CD1c-positive myeloid dendritic cell (primary cell): Measurements from ENCODE around the gene MVD.

Experiments
- DNase-seq: peaks from one replicate; pipeline ENCODE4 v3.0.0-alpha.2; 2016; ENCODE audit errors: extremely low spot score

MVD gene

DNA sequence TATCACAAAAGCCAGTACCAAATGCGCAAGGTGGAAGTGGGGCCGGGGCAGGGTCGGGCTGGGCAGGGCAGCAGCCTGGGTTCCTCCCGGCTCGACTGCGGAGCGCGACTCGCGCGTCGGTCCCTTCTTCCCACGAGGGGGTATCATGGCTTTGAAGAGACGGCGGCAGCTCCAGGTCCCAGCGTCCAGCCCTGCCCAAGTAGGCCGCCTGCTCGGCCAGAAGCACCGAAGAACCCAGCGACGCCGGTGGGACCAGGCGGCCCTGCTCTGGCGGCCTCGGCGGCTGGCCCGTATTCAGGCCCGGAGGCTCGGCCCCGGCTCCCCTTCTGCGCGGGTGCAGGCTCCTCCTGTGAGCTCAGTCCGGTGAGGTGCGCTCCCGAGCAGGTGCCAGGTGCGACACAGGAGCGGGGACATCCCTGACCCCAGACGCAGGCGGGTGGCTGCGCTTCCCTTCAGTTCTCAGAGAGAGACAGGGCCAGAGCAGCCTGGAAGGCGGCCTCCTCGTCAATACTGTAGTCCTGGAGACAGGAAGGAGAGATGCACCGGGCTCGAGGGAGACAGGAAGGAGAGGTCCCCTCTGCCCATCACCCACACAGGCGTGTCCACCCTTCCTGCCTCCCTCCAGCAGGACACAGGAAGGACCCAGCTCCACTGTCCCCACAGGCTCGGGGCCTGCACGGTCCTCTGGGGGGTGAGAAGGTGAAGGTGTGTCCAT is 34.4 kb upstream of the MVD start:
- DNase-seq: no peak

DNA sequence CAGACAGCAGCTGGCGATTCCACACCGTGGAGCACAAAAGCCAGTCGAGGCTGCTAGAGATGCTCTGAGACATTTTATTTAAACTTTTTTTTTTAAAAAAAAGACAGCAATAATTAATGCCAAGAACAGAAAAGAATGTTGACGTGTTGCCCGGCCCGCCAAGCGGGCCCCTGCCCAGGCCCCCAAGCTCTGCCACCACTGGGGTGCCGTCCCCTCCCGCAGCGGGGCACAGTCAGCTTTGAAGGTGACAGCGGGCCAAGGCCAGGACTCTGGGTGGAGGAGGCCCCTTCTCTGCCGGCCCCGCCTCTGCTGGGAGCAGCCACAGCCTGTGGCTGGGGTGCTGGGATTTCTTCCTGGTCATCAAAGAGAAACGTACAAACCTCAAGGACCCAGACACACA is 33.5 kb upstream of the MVD start:
- DNase-seq: no peak

DNA sequence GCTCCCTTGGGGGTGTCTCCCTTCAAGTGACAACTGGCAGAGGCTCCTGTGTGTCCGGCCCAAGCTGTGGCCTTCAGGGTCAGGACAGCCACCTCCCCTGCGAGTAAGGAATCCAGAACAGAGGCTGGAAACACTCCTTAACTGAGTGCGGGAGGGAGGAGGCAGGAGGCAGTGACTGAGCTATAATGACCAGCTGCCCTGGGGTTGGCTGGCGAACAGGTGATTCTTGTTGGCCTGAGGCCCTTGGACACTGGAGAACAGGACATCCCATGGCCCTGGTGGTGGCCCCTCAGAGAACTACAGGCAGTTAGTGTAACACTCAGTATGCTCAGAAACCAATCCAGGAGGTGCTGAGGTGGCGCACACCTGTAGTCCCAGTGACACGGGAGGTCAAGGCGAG is 32.9 kb upstream of the MVD start:
- no peak for DNase-seq

DNA sequence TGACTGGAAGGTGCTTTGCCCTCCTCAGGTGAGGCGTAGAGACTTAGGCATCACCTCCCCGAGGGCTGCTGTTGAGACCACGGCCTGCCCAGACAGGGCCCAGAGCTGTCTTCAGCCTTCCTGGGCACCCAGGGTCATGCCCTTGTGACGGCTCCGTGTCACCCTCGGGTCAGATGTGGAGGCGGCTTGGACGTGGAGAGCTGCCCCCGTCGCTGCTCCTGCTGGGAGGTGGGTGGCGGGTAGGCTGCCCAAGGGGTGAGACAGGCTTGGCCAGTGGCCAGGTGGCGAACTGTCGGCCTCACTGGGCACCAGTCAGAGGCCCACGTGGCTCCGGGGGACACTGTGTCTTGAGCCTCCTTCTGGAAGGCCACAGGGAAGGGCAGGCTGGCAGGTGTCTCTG is 32.3 kb upstream of the MVD start:
- peak; percentile 60 for DNase-seq

DNA sequence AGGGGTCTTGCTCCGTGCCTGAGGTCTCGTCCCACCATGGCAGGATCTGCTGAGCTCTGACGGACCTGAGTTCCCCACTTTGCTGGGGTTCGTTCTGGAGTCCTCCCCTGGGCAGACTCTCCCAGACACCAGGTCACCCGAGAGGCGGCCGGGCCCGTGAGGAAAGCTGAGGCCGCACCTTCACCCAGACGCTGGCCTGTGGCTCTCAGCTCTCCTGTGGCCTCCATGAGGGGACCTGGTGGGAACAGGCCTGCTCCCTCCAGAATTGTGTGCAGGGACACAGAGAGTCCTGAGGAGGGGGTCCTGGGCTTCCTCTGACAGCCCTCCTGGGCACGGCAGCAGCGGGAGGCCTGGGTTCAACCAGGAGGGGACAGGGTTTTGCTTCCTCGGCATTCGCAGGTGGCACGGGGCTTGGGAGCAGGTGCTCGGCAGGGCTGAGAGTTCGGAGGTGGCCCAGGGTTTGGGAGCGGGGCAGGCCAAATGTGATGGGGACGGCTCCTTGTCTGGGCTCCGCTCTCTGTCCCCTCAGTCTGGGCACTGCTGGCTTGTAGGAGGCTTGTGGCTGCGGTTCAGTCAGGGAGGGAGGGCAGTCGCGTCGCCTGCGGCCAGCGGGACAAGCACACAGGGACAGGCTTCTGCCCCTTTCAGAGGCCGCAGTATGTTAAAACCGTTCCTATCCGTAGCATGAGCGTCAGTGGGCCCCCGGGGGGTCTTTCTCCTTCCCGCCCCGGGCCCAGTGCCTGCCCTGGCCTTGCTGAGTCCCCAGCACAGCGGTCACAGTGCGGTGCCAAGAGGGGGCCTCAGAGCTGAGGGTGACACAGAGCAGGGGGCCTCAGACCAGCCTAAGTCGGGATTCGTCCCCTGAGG is 31.6 kb upstream of the MVD start:
- no peak for DNase-seq

DNA sequence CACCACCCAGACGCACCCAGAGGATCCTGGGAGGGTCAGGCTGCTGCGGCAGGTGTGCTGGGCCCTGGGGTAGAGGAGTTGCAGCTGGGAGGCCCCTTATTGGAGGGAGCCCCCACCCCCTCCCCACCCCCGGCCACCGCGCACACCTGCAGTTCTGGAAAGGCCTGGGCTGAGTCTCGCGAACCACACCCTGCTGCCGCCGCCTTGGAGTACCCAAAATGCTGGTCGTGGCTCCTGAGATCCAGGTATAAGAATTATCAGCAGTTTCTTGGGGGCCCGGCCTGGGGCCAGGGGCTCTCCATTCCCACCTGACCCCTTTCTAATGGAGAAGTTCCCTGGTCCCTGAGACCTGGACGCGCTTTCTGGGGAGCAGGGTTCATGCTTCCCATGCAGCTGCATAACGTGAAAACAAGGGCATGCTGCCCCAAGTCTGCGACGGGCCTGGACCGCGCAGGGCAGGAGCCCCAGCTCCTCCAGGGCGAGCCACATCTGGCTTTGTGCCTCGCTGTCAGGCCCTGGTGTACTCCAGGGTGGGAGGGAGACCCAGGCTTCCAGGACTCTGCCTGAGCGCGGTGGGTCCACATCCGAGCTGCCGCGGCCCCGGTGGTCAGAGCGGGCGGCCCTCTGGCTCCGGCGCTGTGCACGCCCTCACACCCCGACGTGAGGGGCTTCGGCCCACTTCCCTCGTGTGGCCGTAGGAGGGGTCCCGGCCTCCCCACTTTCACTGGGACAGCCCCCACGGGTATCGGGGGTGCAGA is 30.7 kb upstream of the MVD start:
- DNase-seq: no peak

DNA sequence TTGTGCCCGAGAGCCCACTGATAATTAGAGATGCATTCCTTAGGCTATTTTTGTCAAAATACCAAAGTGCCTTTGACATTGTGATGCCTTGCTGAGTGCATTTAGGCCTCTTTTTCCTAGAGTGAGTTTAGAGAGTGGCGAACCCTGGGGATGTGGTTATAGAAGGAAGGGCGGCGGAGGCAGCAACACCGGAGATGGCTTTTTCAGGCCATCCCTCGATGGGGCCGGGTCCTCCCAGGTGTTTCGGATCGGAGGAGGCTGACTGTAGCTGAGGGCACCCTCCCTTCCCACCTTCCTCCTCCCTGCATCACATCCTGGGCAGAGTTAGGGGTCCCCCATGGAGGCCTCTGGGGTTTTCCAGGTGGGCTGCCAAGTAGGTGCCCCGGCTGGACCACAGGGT is 30.0 kb upstream of the MVD start:
- DNase-seq: no peak

DNA sequence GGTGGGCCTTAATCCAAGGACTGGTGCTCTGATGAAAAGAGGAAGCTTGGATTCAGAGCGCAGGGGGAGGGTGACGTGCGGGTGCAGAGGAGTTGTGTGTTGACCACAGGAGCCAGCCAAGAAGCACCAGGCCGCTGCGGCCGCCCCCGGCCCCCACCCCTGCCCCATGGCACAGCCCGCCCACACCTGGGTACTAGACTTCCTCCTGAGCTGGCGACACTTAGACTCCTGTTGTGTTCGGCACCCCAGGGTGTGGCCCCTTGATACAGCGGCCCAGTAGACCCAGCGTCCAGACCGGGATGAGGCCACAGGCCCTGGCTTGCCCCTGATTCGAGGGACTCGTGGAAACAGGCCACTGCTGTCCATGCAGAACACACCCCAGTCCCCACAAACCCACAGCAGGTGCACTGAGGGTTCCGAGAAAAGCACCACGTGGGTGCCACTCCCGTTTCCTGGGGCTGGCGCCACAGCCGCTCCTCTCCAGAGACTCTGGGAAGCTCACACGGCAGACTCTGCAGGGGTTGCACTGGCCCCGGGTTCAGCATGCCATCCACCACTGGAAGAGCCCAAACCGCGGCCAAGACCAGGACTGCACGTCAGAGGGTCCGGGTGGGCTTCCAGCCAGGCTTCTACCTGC is 29.2 kb upstream of the MVD start:
- DNase-seq: peak; percentile 96

DNA sequence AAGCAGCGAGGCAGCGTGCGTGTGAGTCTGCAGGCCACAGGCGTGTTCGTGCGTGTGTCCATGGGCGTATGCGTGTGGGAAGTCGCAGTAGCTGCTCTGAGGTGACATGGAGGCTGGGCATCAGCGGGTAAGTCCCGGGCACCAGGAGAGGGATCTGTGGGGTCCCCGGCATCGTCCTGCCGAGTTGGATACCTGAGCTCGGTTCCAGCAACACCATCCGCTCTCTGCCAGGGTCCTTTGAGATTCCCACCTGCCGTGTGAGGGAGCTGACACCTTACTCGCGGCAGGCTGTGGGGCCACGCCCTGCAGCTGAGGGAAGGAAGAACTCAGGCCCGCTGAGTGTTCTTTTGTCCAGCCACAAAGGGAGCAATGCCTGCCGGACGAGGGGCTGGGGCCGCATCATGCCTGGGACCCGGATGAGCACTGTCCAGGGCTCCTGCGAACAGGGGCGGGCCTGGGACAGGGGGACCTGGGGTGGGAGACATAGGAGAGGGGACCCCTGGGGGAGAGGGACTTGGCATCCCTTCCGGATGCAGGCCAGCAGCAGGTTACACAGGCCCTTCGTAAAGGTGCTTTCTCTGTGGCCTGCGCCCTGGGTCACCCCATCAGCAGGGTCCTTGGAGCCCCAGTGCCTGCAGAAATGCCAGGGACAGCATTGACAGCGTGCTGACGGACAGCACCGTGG is 28.4 kb upstream of the MVD start:
- no peak for DNase-seq

DNA sequence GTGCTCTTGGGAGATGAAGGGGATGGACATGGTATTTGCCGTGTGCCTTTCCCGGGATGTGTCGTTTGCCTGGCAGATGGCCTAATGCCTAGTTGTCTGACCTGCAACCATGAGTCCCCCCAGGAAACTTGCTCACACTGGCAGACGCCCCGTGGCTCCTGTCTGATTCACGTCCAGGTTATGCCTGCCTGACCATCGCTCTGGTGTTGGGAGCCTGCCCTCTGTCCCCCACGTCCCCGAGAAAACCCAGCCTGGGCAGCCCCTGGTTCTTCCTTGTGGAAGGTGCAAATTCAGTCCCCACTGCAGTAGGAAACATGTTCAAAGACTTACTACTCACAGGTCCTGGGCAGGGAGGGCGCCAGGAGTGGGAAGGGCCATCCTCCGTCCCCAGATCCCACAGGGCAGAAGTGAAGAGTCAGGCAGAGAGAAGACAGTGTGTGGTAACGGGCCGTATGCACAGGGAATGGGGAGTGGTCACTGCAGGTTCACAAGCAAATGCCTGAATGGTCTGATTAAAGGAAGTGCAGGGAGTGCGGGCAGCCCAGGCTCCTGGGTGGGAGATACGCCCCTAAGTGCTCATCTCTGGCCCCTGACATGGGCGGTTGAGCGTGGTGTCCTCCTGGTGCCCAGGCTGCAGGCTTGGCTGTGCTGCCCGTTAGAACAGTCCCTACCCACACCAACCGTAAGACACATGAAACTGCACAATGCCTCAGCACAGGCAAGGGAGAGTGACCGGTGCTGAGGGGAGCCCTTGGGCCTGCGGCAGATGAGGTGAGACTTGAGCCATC is 27.6 kb upstream of the MVD start:
- DNase-seq: peak; percentile 55

DNA sequence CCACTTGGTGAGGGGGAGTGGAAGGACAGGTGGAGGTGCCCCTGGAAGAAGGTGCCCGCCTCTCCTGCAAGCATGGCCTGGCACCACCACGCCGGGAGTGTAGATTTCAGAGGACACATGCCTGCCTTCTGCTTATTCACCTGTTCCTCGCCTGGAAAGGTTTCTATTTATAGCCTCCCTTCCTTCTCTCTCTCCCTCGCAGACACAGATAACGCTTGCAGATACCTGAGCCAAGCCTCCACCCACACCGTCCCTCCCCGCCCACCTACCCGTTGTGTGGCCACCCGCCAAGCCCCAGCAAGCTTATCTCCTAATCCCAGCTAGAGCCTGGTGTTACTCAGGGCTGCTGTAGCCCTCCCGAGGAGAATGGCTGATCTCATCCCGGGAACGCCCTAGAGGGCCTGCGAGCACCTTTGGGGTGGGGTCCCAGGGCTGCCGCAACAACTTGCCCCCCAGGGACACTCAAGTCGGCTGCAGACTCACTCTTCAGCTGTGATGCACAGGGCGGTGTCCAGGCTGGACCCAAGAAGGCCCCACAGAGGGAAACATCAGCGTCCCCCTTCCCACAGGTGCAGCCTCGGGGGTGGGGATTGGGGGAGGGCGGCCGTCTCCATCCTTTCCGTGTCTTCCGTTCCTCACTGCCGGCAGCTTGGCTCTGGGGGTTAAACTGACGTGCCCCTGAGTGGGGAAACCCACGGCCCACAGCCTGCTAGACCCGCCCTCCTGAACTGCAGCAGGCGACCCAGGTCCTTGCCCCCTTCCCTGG is 25.3 kb upstream of the MVD start:
- DNase-seq: no peak

DNA sequence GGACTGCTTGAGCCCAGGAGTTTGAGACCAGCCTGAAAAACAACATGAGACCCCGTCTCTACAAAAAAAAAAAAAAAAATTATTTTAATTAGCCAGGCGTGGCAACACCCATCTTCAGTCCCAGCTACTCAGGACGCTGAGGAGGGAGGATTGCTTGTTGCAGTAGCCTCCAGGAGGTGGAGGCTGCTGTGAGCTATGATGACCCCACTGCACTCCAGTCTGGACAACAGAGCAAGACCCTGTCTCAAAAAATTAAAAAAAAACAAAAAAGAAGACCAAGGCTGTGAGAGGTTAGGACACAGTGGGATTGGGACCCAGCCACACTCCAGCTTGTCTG is 24.8 kb upstream of the MVD start:
- DNase-seq: no peak

DNA sequence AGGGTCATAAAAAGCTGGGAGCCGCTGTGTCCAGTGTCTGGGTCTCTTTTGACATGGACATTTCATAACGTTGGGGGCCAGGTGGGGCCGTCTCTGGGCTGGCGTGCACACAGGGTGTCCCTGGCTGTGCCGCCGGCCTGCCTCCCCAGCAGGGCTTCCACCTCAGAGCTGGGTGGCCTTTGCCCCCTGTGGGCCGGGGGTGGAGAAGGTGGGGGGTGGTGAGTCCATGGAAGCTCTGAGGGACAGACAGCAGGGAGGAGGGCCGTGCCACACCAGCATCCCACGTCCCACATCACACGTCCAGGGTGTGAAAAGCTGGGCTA is 24.3 kb upstream of the MVD start:
- DNase-seq: no peak

DNA sequence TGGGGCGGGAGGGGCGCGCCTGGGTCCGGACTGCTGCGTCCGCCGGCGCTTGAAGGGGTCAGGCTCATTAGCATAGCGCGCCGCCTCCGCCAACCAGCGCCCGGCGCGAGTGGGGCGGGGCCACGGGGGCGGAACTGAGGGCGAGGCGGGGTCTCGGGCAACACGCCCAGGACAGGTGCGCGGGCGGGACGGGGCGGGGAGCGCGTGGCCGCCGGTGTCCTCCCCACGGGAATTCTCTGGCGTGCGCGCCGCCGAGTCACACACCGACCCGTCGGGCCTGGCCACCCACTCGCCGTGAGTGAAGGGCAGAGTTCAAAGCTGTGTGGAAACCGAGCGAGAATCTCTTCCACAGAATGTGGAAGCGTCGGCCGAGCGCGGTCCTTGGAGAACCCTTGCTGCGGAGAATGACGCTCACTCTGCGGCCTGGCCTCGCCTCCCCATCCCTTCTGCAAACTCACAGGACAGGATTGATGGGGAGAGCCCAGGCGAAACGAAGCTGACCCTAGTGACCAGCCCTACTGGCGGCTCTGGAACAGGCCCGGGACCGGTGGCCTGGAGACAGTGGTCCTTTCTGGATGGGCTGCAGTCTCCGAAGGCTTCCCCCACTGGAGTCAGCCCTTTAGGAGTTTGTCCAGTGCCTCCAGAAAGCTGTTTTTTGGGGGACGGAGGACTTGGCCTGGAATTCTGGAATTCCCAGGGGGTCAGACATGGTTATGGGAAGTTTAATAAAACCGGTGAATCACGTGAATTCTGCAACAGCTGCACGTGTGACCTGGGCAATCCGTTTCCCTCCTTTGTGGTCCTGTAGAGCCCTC is 23.8 kb upstream of the MVD start, which contains the start of gene SNAI3:
TSS of gene SNAI3 (minus strand) at position 69 of the 815 bp plus-strand sequence. CDS start 101 bp downstream, outside the sequence.
- peak; percentile 98 for DNase-seq

DNA sequence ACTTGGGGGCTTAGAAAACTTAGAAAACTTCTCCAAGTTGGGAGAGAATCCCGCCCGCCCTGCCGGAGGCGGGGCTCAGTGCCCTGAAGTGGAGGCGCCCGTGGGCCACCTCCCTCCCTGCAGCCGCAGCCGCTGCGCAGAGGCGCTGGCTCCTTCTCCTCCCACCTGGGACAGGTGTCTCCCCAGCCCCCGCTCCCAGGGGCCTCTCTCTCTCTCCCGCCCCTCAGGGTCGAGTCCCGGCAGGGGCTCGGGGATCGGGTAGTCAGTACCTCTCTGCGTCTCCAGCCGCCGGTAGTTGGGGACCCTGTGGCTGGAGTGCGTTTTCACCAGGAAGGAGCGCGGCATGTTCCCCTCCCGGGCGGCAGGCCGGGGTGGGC is 23.2 kb upstream of the MVD start:
- peak; percentile 46 for DNase-seq

DNA sequence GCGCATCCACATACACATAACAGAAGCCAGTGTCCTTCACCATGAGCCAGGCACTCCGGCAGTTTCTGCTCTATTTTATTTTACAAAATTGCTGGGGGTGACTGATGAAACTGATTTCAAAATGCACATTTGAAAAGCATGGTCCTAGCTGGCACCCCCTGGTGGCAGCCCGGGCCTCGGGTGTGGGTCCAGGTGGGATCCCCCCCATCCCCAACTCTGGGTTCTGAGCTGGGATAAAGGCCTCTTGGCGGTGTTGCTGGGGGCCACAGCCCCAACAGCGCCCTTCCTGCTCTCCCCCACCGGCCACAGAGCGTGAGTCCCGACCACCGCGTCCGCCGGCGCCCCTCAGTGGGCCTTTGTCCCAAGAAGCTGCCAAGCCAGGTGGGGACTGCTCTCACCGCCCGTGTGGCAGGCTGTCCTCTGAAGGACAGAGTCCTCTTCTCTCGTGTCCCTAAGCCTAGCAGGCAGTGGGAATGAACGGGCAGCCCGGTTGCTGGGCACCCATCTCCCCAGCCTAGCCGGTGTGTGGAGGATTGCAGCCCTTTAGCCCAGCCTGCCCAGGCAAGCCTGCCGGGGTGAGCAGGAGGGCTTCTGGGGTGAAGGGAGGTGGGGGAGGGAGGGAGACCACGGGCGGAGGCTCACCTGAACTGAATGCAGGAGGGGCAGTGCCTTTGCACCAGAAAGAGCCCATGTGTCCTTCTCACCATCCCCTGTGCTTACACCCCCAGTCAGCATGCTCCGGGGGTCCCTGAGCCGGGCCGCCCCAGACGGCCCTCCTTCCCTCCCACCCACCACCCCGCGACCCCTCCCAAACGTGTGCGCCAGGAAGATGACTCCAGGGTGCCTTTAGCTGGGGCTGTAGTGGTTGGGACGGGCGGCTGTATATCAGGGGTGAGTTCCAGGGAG is 22.5 kb upstream of the MVD start:
- DNase-seq: peak; percentile 78

DNA sequence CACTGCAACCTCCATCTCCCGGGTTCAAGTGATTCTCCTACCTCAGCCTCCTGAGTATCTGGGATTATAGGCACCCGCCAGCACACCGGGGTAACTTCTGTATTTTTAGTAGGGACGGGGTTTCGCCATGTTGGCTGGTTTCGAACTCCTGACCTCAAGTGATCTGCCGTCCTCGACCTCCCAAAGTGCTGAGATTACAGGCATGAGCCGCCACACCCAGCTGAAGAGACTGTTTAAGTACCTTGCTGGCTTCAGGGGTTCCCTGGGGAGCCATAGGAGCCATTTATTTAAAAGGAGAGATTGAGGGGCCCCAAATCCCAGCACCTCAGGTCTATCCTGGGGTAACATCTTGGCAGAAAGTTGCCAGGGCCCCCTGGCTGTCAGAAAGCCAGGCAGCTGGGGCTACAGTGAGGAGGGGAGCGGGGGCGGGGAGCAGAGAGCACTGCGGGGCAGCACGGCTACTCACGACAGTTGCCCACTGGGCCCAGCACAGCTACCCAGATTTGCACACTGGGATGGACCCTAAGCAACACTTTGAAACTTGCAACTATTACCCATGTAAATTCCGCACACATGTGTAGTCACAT is 21.8 kb upstream of the MVD start:
- peak; percentile 44 for DNase-seq
